Measurements from ENCODE around the gene MRPL20. TPM values are rescaled to one million over a fixed set of nuclear protein-coding genes. Genes with fewer than 3 reads are reported as not detected.

The MRPL20 gene
- total RNA-seq, 1 donor from 2014 or later = 95.0 TPM

- Mint-ChIP-seq H3K27me3 (ENCODE audit: unreplicated experiment) (peaks cover 24% of the 10 kb centered on the region), H3K36me3 (ENCODE audit: low read depth, unreplicated experiment) (peaks cover 6% of the 10 kb centered on the region), H3K27ac (ENCODE audit: unreplicated experiment) (no peak overlapping the region), H3K4me1 (ENCODE audit: unreplicated experiment) (peaks cover 4% of the 10 kb centered on the region), H3K4me3 (ENCODE audit: unreplicated experiment) (peak overlapping the region; percentile 71), H3K9me3 (ENCODE audit: unreplicated experiment) (no peaks in the 10 kb centered on the region)
- no peak for TF ChIP-seq CTCF (IDR thresholded peaks at IDR 0.05; ENCODE audit: unreplicated experiment)
- no peak for DNase-seq (ENCODE audit: low spot score)
Measured at GRCh38 chr1:1354271-1355247, 52.5 kb downstream of the MRPL20 start.

GRCh38 chr1:1353389-1354151 lies 53.5 kb downstream of the MRPL20 start:
- no peak for TF ChIP-seq CTCF (IDR thresholded peaks at IDR 0.05; ENCODE audit: unreplicated experiment)
- DNase-seq (ENCODE audit: low spot score) = no peak
- Mint-ChIP-seq H3K27me3 (ENCODE audit: unreplicated experiment) (peaks cover 21% of the 10 kb centered on the region), H3K36me3 (ENCODE audit: low read depth, unreplicated experiment) (peaks cover 6% of the 10 kb centered on the region), H3K4me1 (ENCODE audit: unreplicated experiment) (peaks cover 4% of the 10 kb centered on the region), H3K27ac (ENCODE audit: unreplicated experiment) (no peak overlapping the region), H3K4me3 (ENCODE audit: unreplicated experiment) (no peak overlapping the region), H3K9me3 (ENCODE audit: unreplicated experiment) (no peaks in the 10 kb centered on the region)

- Mint-ChIP-seq H3K27me3 (ENCODE audit: unreplicated experiment) (peaks cover 23% of the 10 kb centered on the region), H3K27ac (ENCODE audit: unreplicated experiment) (no peak overlapping the region), H3K9me3 (ENCODE audit: unreplicated experiment) (no peaks in the 10 kb centered on the region), H3K4me1 (ENCODE audit: unreplicated experiment) (peaks cover 4% of the 10 kb centered on the region), H3K4me3 (ENCODE audit: unreplicated experiment) (no peak overlapping the region), H3K36me3 (ENCODE audit: low read depth, unreplicated experiment) (peaks cover 6% of the 10 kb centered on the region)
- DNase-seq (ENCODE audit: low spot score) = no peak
- TF ChIP-seq CTCF (IDR thresholded peaks at IDR 0.05; ENCODE audit: unreplicated experiment) = no peak
Measured at GRCh38 chr1:1352786-1353388, 54.2 kb downstream of the MRPL20 start.

Other genes with a start within 250 kb of the MRPL20 start
- gene TTLL10, start 233.4 kb downstream of the MRPL20 start, total RNA-seq (ENCODE audit: unreplicated experiment) = not detected
- not detected for gene TNFRSF18, start 200.7 kb downstream of the MRPL20 start, total RNA-seq (ENCODE audit: unreplicated experiment)
- gene TNFRSF4, start 193.1 kb downstream of the MRPL20 start, total RNA-seq (ENCODE audit: unreplicated experiment) = 0.80 TPM
- 130 TPM for gene SDF4, start 175.3 kb downstream of the MRPL20 start, total RNA-seq (ENCODE audit: unreplicated experiment)
- 43.2 TPM for gene B3GALT6, start 175.1 kb downstream of the MRPL20 start, total RNA-seq (ENCODE audit: unreplicated experiment)
- gene C1QTNF12, start 160.6 kb downstream of the MRPL20 start, total RNA-seq (ENCODE audit: unreplicated experiment) = 0.69 TPM
- gene UBE2J2, start 133.4 kb downstream of the MRPL20 start, total RNA-seq (ENCODE audit: unreplicated experiment) = 71.9 TPM
- 3.9 TPM for gene SCNN1D, start 126.9 kb downstream of the MRPL20 start, total RNA-seq (ENCODE audit: unreplicated experiment)
- gene ACAP3, start 99.4 kb downstream of the MRPL20 start, total RNA-seq (ENCODE audit: unreplicated experiment) = 54.0 TPM
- 14.0 TPM for gene PUSL1, start 98.7 kb downstream of the MRPL20 start, total RNA-seq (ENCODE audit: unreplicated experiment)
- gene INTS11, start 82.6 kb downstream of the MRPL20 start, total RNA-seq (ENCODE audit: unreplicated experiment) = 104 TPM
- gene CPTP, start 82.5 kb downstream of the MRPL20 start, total RNA-seq (ENCODE audit: unreplicated experiment) = 26.0 TPM
- 1.2 TPM for gene TAS1R3, start 76.0 kb downstream of the MRPL20 start, total RNA-seq (ENCODE audit: unreplicated experiment)
- 26.7 TPM for gene DVL1, start 57.9 kb downstream of the MRPL20 start, total RNA-seq (ENCODE audit: unreplicated experiment)
- 0.64 TPM for gene MXRA8, start 48.7 kb downstream of the MRPL20 start, total RNA-seq (ENCODE audit: unreplicated experiment)
- 128 TPM for gene AURKAIP1, start 32.1 kb downstream of the MRPL20 start, total RNA-seq (ENCODE audit: unreplicated experiment)
- 266 TPM for gene CCNL2, start 8.0 kb downstream of the MRPL20 start, total RNA-seq (ENCODE audit: unreplicated experiment)
- gene ANKRD65, start 14.0 kb upstream of the MRPL20 start, total RNA-seq (ENCODE audit: unreplicated experiment) = 0.31 TPM
- 34.2 TPM for gene VWA1, start 28.4 kb upstream of the MRPL20 start, total RNA-seq (ENCODE audit: unreplicated experiment)
- 2.9 TPM for gene ATAD3C, start 42.4 kb upstream of the MRPL20 start, total RNA-seq (ENCODE audit: unreplicated experiment)
- 27.2 TPM for gene ATAD3B, start 64.5 kb upstream of the MRPL20 start, total RNA-seq (ENCODE audit: unreplicated experiment)
- gene ATAD3A, start 104.9 kb upstream of the MRPL20 start, total RNA-seq (ENCODE audit: unreplicated experiment) = 30.4 TPM
- gene TMEM240, start 133.3 kb upstream of the MRPL20 start, total RNA-seq (ENCODE audit: unreplicated experiment) = 6.6 TPM
- 114 TPM for gene SSU72, start 167.6 kb upstream of the MRPL20 start, total RNA-seq (ENCODE audit: unreplicated experiment)
- 11.6 TPM for gene FNDC10, start 192.8 kb upstream of the MRPL20 start, total RNA-seq (ENCODE audit: unreplicated experiment)
- 84.4 TPM for gene MIB2, start 208.2 kb upstream of the MRPL20 start, total RNA-seq (ENCODE audit: unreplicated experiment)
- 26.7 TPM for gene MMP23B, start 224.9 kb upstream of the MRPL20 start, total RNA-seq (ENCODE audit: unreplicated experiment)